MM.1S (cell line): ENCODE results near the gene CCDC40.

Source experiments
- DNase-seq: peaks from one replicate; pipeline ENCODE4 v3.0.0-alpha.2; 2015
- H2AFZ ChIP-seq: fragments of 300-600 bp; sonication (generic); 2 replicates; pipeline ENCODE4 v1.6.0; 2016; ENCODE audit warnings: antibody characterized with exemption, low read length
- H3F3A ChIP-seq: fragments of 300-600 bp; sonication (generic); 2 replicates; pipeline ENCODE4 v1.6.1; 2016; ENCODE audit warnings: mild to moderate bottlenecking, antibody characterized with exemption, low read length, moderate library complexity, mixed read lengths; ENCODE audit not compliant: insufficient read depth
- H3K27ac ChIP-seq: fragments of 300-600 bp; sonication (generic); 2 replicates; pipeline ENCODE4 v1.5.1; 2016; ENCODE audit warnings: mild to moderate bottlenecking, low read length
- H3K27me3 ChIP-seq: fragments of 300-600 bp; sonication (generic); replicated peaks from 2 replicates; pipeline ENCODE4 v1.6.0; 2016; ENCODE audit warnings: low read length; ENCODE audit not compliant: insufficient read depth
- H3K36me3 ChIP-seq: fragments of 300-600 bp; sonication (generic); replicated peaks from 2 replicates; pipeline ENCODE4 v1.6.1; 2016; ENCODE audit warnings: mild to moderate bottlenecking, low read length, mixed read lengths; ENCODE audit not compliant: insufficient read depth
- H3K4me1 ChIP-seq: fragments of 300-600 bp; sonication (generic); 2 replicates; pipeline ENCODE4 v1.6.1; 2016; ENCODE audit warnings: low read length, mixed read lengths
- H3K4me2 ChIP-seq: fragments of 300-600 bp; sonication (generic); 2 replicates; pipeline ENCODE4 v1.6.0; 2016; ENCODE audit warnings: low read depth, low read length
- H3K4me3 ChIP-seq: fragments of 300-600 bp; sonication (generic); 2 replicates; pipeline ENCODE4 v1.5.1; 2016; ENCODE audit warnings: low read length, mixed read lengths
- H3K79me2 ChIP-seq: fragments of 300-600 bp; sonication (generic); 2 replicates; pipeline ENCODE4 v1.6.1; 2016; ENCODE audit warnings: mixed run types, low read length, mixed read lengths
- H3K9ac ChIP-seq: fragments of 300-600 bp; sonication (generic); 2 replicates; pipeline ENCODE4 v1.6.1; 2016; ENCODE audit warnings: low read length, mixed read lengths
- H3K9me2 ChIP-seq: fragments of 300-600 bp; sonication (generic); replicated peaks from 2 replicates; pipeline ENCODE4 v1.6.1; 2016; ENCODE audit warnings: mild to moderate bottlenecking, low read length, mixed read lengths; ENCODE audit not compliant: insufficient read depth
- H3K9me3 ChIP-seq: fragments of 300-600 bp; sonication (generic); replicated peaks from 2 replicates; pipeline ENCODE4 v1.6.1; 2016; ENCODE audit warnings: mild to moderate bottlenecking, low read length, mixed read lengths; ENCODE audit not compliant: insufficient read depth
- H4K20me1 ChIP-seq: fragments of 300-600 bp; sonication (generic); 2 replicates; pipeline ENCODE4 v1.6.1; 2016; ENCODE audit warnings: mild to moderate bottlenecking, low read length, moderate library complexity, mixed read lengths; ENCODE audit not compliant: insufficient read depth
- CTCF ChIP-seq: fragments of 300-600 bp; sonication (generic); IDR thresholded peaks from 2 replicates; pipeline ENCODE4 v1.5.1; 2016; ENCODE audit warnings: antibody characterized with exemption, low read length, mixed read lengths
- EZH2 ChIP-seq: fragments of 300-600 bp; sonication (generic); optimal IDR thresholded peaks from 2 replicates; pipeline ENCODE3; 2017; ENCODE audit warnings: low read depth, mild to moderate bottlenecking, antibody characterized with exemption, low read length, mixed read lengths
- EZH2phosphoT487 ChIP-seq: fragments of 300-600 bp; sonication (generic); IDR thresholded peaks from 2 replicates; pipeline ENCODE4 v1.6.1; 2018; ENCODE audit warnings: antibody characterized with exemption, low read length

The CCDC40 gene

GRCh38 chr17:80095844-80096475 is 59.5 kb downstream of the CCDC40 start:
- no peaks in the 10 kb centered on the region for H3K36me3 ChIP-seq
- peaks cover 4% of the 10 kb centered on the region; the same call in 1 of the 2 replicates for H3K4me1 ChIP-seq
- H4K20me1 ChIP-seq, result no peaks in the 10 kb centered on the region
- no peak overlapping the region for H3K27ac ChIP-seq
- TF ChIP-seq EZH2phosphoT487 (no peak), EZH2 (no peak), CTCF (no peak)
- H3F3A ChIP-seq, result no peaks in the 10 kb centered on the region
- H3K4me2 ChIP-seq, result no peak overlapping the region
- no peak overlapping the region for H2AFZ ChIP-seq
- no peak for DNase-seq
- H3K9me2 ChIP-seq, result no peaks in the 10 kb centered on the region
- H3K9ac ChIP-seq, result no peak overlapping the region
- H3K4me3 ChIP-seq, result no peak overlapping the region
- no peaks in the 10 kb centered on the region for H3K79me2 ChIP-seq
- H3K9me3 ChIP-seq, result no peaks in the 10 kb centered on the region
- H3K27me3 ChIP-seq, result peaks cover 92% of the 10 kb centered on the region

- no peaks in the 10 kb centered on the region for H4K20me1 ChIP-seq
- H3K4me2 ChIP-seq, result no peak overlapping the region
- no peaks in the 10 kb centered on the region for H3K9me2 ChIP-seq
- no peaks in the 10 kb centered on the region for H3K79me2 ChIP-seq
- TF ChIP-seq EZH2 (no peak), EZH2phosphoT487 (no peak), CTCF (no peak)
- peaks cover 86% of the 10 kb centered on the region for H3K27me3 ChIP-seq
- no peaks in the 10 kb centered on the region for H3K9me3 ChIP-seq
- H3K9ac ChIP-seq, result no peak overlapping the region
- H2AFZ ChIP-seq, result no peak overlapping the region
- no peaks in the 10 kb centered on the region for H3K36me3 ChIP-seq
- no peaks in the 10 kb centered on the region for H3F3A ChIP-seq
- no peak overlapping the region for H3K4me3 ChIP-seq
- no peak for DNase-seq
- H3K27ac ChIP-seq, result no peak overlapping the region
- H3K4me1 ChIP-seq, result peaks cover 4% of the 10 kb centered on the region; the same call in 1 of the 2 replicates
Observed at GRCh38 chr17:80096561-80097021, 60.1 kb downstream of the CCDC40 start.

GRCh38 chr17:80097127-80097621 is 60.7 kb downstream of the CCDC40 start:
- H3K79me2 ChIP-seq, result no peaks in the 10 kb centered on the region
- H3K9ac ChIP-seq, result no peak overlapping the region
- H3K4me1 ChIP-seq, result peaks cover 4% of the 10 kb centered on the region; the same call in 1 of the 2 replicates
- no peaks in the 10 kb centered on the region for H4K20me1 ChIP-seq
- no peaks in the 10 kb centered on the region for H3F3A ChIP-seq
- no peaks in the 10 kb centered on the region for H3K36me3 ChIP-seq
- H3K9me3 ChIP-seq, result no peaks in the 10 kb centered on the region
- no peaks in the 10 kb centered on the region for H3K9me2 ChIP-seq
- H3K27ac ChIP-seq, result no peak overlapping the region
- H3K4me3 ChIP-seq, result no peak overlapping the region
- DNase-seq, result no peak
- TF ChIP-seq EZH2phosphoT487, result no peak
- no peak for TF ChIP-seq CTCF
- TF ChIP-seq EZH2, result no peak
- no peak overlapping the region for H2AFZ ChIP-seq
- peaks cover 82% of the 10 kb centered on the region for H3K27me3 ChIP-seq
- H3K4me2 ChIP-seq, result no peak overlapping the region
